Smooth muscle cell (in vitro differentiated cells): ENCODE results near the gene PHF19. TPM values are rescaled to one million over a fixed set of nuclear protein-coding genes. Genes with fewer than 3 reads are reported as not detected.

Source experiments
- DNase-seq: peaks from one replicate; lab custom pipeline; 2025; ENCODE audit not compliant: unreplicated experiment; lab: John Stamatoyannopoulos, UW
- H2AFZ ChIP-seq: fragments of 200-600 bp; sonication (generic); 2 replicates; pipeline ENCODE4 v1.6.0; 2016; ENCODE audit warnings: antibody characterized with exemption, low read depth, mild to moderate bottlenecking
- H3F3A ChIP-seq: fragments of 200-600 bp; sonication (generic); 2 replicates; pipeline ENCODE4 v1.6.0; 2017; ENCODE audit warnings: antibody characterized with exemption, low read depth
- H3K27ac ChIP-seq: fragments of 200-600 bp; sonication (generic); 2 replicates; pipeline ENCODE4 v1.5.1; 2016; ENCODE audit warnings: low read depth, mild to moderate bottlenecking
- H3K27me3 ChIP-seq: fragments of 200-600 bp; sonication (generic); 2 replicates; pipeline ENCODE4 v1.6.1; 2016; ENCODE audit warnings: low read depth, mild to moderate bottlenecking
- H3K36me3 ChIP-seq: fragments of 200-600 bp; sonication (generic); 2 replicates; pipeline ENCODE4 v1.5.1; 2016; ENCODE audit warnings: low read depth
- H3K4me1 ChIP-seq: fragments of 200-600 bp; sonication (generic); 2 replicates; pipeline ENCODE4 v1.5.1; 2016; ENCODE audit warnings: low read depth
- H3K4me2 ChIP-seq: fragments of 200-600 bp; sonication (generic); 2 replicates; pipeline ENCODE4 v1.6.0; 2016; ENCODE audit warnings: mild to moderate bottlenecking
- H3K4me3 ChIP-seq: fragments of 200-600 bp; sonication (generic); 2 replicates; pipeline ENCODE4 v1.5.1; 2016; ENCODE audit warnings: mild to moderate bottlenecking
- H3K79me2 ChIP-seq: fragments of 200-600 bp; sonication (generic); 2 replicates; pipeline ENCODE4 v1.6.0; 2016; ENCODE audit warnings: low read depth, mild to moderate bottlenecking
- H3K9ac ChIP-seq: fragments of 200-600 bp; sonication (generic); 2 replicates; pipeline ENCODE4 v1.6.0; 2016; ENCODE audit warnings: low read depth
- H3K9me3 ChIP-seq: fragments of 200-600 bp; sonication (generic); replicated peaks from 2 replicates; pipeline ENCODE4 v1.5.1; 2016; ENCODE audit warnings: low read depth
- H4K20me1 ChIP-seq: fragments of 200-600 bp; sonication (generic); 2 replicates; pipeline ENCODE4 v1.6.0; 2016; ENCODE audit warnings: low read depth
- CTCF ChIP-seq: fragments of 200-600 bp; sonication (generic); IDR thresholded peaks from 2 replicates; pipeline ENCODE4 v1.5.1; 2017; ENCODE audit warnings: borderline replicate concordance, mild to moderate bottlenecking, antibody characterized with exemption; ENCODE audit not compliant: insufficient read depth, poor library complexity, severe bottlenecking
- WGBS: methylation state at CpG from one replicate; pipeline ENCODE4 v1.1.7; 2016; ENCODE audit warnings: low lambda C conversion rate; 5-methylcytosine and 5-hydroxymethylcytosine counted together
- polyA plus RNA-seq: library from polyadenylated mRNA; unstranded; fragments of >200 nt; fragmentation: Nextera tagmentation; extraction: Ambion mirVana; gene quantifications from 2 replicates; pipeline ENCODE4 v1.2.1, GENCODE V29; 2016
- total RNA-seq: library from RNA; depleted of rRNA; stranded (reverse); fragments of >200 nt; gene quantifications from 2 replicates; pipeline ENCODE4 v1.2.3, GENCODE V29; 2014

Gene PHF19
- total and polyA plus RNA-seq, 2 experiments from 2014 or later, result 14.1 to 19.3 TPM

GRCh38 chr9:120837921-120838320 is 39.1 kb downstream of the PHF19 start:
- no peaks in the 10 kb centered on the region for H3K27me3 ChIP-seq
- DNase-seq, result no peak
- H3K9ac ChIP-seq, result no peak overlapping the region
- no peak overlapping the region for H3K4me2 ChIP-seq
- peaks cover 12% of the 10 kb centered on the region for H3K79me2 ChIP-seq
- no peaks in the 10 kb centered on the region for H3K36me3 ChIP-seq
- H3K4me3 ChIP-seq, result no peak overlapping the region
- no peak for TF ChIP-seq CTCF
- H2AFZ ChIP-seq, result no peak overlapping the region
- WGBS, result 80% methylated on average over 3 of the region's 3 CpGs
- H3K27ac ChIP-seq, result no peak overlapping the region
- H3K9me3 ChIP-seq, result no peaks in the 10 kb centered on the region
- peaks cover 3% of the 10 kb centered on the region for H4K20me1 ChIP-seq
- peaks cover 8% of the 10 kb centered on the region for H3K4me1 ChIP-seq
- H3F3A ChIP-seq, result no peaks in the 10 kb centered on the region

GRCh38 chr9:120833325-120833724 is 43.7 kb downstream of the PHF19 start:
- DNase-seq, result no peak
- no peaks in the 10 kb centered on the region for H3K36me3 ChIP-seq
- no peaks in the 10 kb centered on the region for H3K4me1 ChIP-seq
- TF ChIP-seq CTCF, result no peak
- H2AFZ ChIP-seq, result no peak overlapping the region
- no peaks in the 10 kb centered on the region for H3K27me3 ChIP-seq
- H4K20me1 ChIP-seq, result no peaks in the 10 kb centered on the region
- H3K4me2 ChIP-seq, result no peak overlapping the region
- no peaks in the 10 kb centered on the region for H3F3A ChIP-seq
- 72% methylated on average over 7 of the region's 7 CpGs for WGBS
- no peak overlapping the region for H3K27ac ChIP-seq
- H3K79me2 ChIP-seq, result no peaks in the 10 kb centered on the region
- H3K9me3 ChIP-seq, result no peaks in the 10 kb centered on the region
- no peak overlapping the region for H3K9ac ChIP-seq
- H3K4me3 ChIP-seq, result no peak overlapping the region

- no peaks in the 10 kb centered on the region for H3K4me1 ChIP-seq
- H3K79me2 ChIP-seq, result no peaks in the 10 kb centered on the region
- H3K4me2 ChIP-seq, result no peak overlapping the region
- no peaks in the 10 kb centered on the region for H4K20me1 ChIP-seq
- H3K27ac ChIP-seq, result no peak overlapping the region
- H3K9ac ChIP-seq, result no peak overlapping the region
- no peaks in the 10 kb centered on the region for H3K27me3 ChIP-seq
- no peak for DNase-seq
- H2AFZ ChIP-seq, result no peak overlapping the region
- no peaks in the 10 kb centered on the region for H3K36me3 ChIP-seq
- no peak overlapping the region for H3K4me3 ChIP-seq
- TF ChIP-seq CTCF, result no peak
- H3F3A ChIP-seq, result no peaks in the 10 kb centered on the region
- H3K9me3 ChIP-seq, result no peaks in the 10 kb centered on the region
These were observed 44.2 kb downstream of the PHF19 start for GRCh38 chr9:120832807-120833206.

- no peak overlapping the region for H3K4me3 ChIP-seq
- no peak overlapping the region for H3K9ac ChIP-seq
- no peak for TF ChIP-seq CTCF
- H3K79me2 ChIP-seq, result no peaks in the 10 kb centered on the region
- H3K36me3 ChIP-seq, result no peaks in the 10 kb centered on the region
- H2AFZ ChIP-seq, result no peak overlapping the region
- H3F3A ChIP-seq, result no peaks in the 10 kb centered on the region
- 90% methylated on average over 3 of the region's 3 CpGs for WGBS
- no peaks in the 10 kb centered on the region for H3K27me3 ChIP-seq
- no peaks in the 10 kb centered on the region for H4K20me1 ChIP-seq
- H3K4me1 ChIP-seq, result no peaks in the 10 kb centered on the region
- no peak overlapping the region for H3K4me2 ChIP-seq
- H3K9me3 ChIP-seq, result no peaks in the 10 kb centered on the region
- no peak overlapping the region for H3K27ac ChIP-seq
- no peak for DNase-seq
These were observed 46.1 kb downstream of the PHF19 start for GRCh38 chr9:120830865-120831264.
